RWPE1 (cell line): Measurements from ENCODE around the gene AHR.

Source experiments
- CTCF ChIA-PET: fragments of 350-600 bp; sonication (Branson Sonifier 250); formaldehyde crosslinking; extraction: SDS; loops from one replicate; lab custom pipeline; 2021; lab: Yijun Ruan, JAX
- POLR2A ChIA-PET: fragments of 400-600 bp; formaldehyde crosslinking; extraction: SDS; loops from one replicate; lab custom pipeline; 2020; ENCODE audit warnings: antibody characterized with exemption; ENCODE audit not compliant: low non-redundant PET; lab: Yijun Ruan, JAX
- DNase-seq: peaks from one replicate; pipeline ENCODE4 v3.0.0; 2012; ENCODE audit warnings: low spot score
- H3K27ac ChIP-seq: fragments of 450-650 bp; 2 replicates; pipeline ENCODE4 v1.5.1; 2017
- TF ChIP-seq, protein P1 (sequence below): fragments of 450-650 bp; conservative IDR thresholded peaks from 2 replicates; pipeline ENCODE4 v1.5.1; 2017; ENCODE audit warnings: low read depth, mild to moderate bottlenecking

AHR gene

DNA sequence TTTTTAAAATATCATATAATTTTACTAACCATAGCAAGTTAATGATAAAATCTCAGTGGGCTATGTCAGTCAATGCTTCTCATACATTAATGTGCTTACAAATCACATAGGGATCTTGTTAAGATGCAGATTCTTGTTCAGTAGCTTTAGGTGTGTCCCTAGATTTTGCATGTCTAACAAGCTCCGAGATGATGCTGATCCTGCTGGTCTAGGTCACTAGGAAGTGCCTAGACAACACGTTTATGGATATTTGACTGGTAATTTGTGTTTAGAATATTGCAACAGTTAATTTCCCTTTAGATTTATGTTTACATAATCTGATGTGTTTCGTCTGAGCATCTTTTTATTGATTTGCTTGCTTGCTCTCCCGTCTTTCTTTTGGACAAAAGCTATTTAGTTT is 12.7 kb downstream of the AHR start:
- ChIA-PET CTCF (no interaction called here), POLR2A (no interaction called here)
- H3K27ac ChIP-seq = no peak overlapping the region
- no peak for DNase-seq
- TF ChIP-seq, protein P1, sequence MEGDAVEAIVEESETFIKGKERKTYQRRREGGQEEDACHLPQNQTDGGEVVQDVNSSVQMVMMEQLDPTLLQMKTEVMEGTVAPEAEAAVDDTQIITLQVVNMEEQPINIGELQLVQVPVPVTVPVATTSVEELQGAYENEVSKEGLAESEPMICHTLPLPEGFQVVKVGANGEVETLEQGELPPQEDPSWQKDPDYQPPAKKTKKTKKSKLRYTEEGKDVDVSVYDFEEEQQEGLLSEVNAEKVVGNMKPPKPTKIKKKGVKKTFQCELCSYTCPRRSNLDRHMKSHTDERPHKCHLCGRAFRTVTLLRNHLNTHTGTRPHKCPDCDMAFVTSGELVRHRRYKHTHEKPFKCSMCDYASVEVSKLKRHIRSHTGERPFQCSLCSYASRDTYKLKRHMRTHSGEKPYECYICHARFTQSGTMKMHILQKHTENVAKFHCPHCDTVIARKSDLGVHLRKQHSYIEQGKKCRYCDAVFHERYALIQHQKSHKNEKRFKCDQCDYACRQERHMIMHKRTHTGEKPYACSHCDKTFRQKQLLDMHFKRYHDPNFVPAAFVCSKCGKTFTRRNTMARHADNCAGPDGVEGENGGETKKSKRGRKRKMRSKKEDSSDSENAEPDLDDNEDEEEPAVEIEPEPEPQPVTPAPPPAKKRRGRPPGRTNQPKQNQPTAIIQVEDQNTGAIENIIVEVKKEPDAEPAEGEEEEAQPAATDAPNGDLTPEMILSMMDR = no peak

- TF ChIP-seq, protein P1 = no peak
- DNase-seq = no peak
- CTCF ChIA-PET = interaction anchor here (0.6 kb wide), 1 partner anchor 9 kb away, joined by 3 read pairs; no protein-coding TSS in a partner anchor
- H3K27ac ChIP-seq = no peak overlapping the region
- POLR2A ChIA-PET = no interaction called here
These were observed 13.5 kb downstream of the AHR start for GRCh38 chr7:17311952-17312351.

DNA sequence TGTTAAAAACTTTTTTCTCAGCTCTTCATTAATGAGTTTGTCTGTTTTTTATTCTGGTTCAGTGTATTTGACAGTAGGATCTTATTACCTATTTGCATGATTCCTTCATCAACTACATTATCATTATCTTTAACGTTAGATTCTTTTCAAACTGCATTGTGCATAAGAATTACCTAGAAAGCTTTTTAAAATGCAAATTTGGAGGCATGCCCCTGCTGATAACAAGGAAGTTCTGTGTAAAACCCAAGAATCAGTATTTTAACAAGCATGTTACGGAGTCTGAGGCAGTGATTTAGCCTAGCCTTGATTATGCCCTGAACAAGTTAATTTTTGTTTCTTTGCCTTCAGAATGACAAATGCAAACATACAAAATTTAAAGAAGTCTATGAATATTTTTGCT is 14.2 kb downstream of the AHR start:
- no peak overlapping the region for H3K27ac ChIP-seq
- CTCF ChIA-PET = interaction anchor here (0.6 kb wide), 1 partner anchor 10 kb away, joined by 3 read pairs; no protein-coding TSS in a partner anchor
- POLR2A ChIA-PET = no interaction called here
- TF ChIP-seq, protein P1 = no peak
- no peak for DNase-seq

DNA sequence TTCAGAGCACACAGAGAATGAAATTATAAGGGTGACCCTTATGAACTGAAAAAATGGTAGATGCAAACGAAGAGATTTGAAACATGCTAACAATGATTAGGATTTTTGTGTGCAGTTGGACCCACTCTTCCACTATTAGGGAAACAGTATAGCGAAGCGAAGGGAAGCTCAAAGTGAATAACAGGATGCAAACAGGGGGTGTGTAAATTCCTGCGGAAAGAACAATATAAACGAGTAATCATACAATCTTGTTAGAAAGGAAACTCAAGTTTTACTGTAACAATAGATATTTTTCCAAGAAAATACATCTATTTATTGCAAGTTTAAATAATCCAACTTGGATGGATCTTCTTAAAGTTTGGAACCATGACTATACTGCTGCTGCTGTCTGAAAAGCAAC is 14.7 kb downstream of the AHR start:
- no peak overlapping the region for H3K27ac ChIP-seq
- TF ChIP-seq, protein P1 = no peak
- DNase-seq = no peak
- POLR2A ChIA-PET = no interaction called here
- CTCF ChIA-PET = no interaction called here

DNA sequence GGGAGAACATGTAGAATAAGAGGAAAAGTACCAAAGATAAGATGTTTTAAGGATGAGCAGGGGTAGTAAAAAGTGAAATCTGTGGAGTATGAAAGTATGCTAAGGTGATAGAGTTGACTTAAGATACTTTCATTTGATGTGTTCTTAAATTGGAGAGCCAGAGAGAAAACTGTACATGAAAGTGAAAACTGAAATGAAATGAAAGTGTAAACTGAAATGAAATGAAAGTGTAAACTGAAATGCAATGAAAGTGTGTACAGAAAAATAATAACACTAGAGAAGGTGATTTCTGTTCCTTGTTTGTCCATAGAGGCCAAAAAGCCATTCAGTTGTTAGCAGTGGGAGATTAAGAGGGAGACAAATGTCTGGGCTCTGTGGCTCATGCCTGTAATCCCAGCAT is 17.5 kb downstream of the AHR start:
- ChIA-PET CTCF (no interaction called here), POLR2A (no interaction called here)
- TF ChIP-seq, protein P1 = no peak
- no peak for DNase-seq
- H3K27ac ChIP-seq = no peak overlapping the region

DNA sequence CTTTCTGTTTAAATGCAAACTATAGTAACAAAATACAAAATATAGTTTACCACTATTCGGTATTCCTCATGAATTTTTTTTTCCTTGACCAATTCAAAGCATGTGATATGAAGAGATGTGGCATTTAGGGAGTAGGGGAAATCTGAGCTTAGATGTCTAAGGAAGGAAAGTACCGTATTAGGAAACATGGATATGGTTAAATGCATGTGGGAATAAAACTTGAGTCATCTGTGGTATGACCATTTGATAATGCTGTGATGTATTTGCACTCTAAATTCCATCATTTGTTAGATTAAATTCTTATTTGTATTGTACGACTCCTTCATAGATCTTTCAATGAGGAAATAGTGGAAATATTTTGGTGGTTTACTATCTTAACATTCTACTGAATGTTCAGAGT is 19.7 kb downstream of the AHR start:
- TF ChIP-seq, protein P1 = no peak
- ChIA-PET CTCF (no interaction called here), POLR2A (no interaction called here)

More for the DNA sequence above, 19.7 kb downstream of the AHR start:
- no peak for DNase-seq
- no peak overlapping the region for H3K27ac ChIP-seq
